Measurements from ENCODE around the gene ALOX12. TPM values are rescaled to one million over a fixed set of nuclear protein-coding genes. Genes with fewer than 3 reads are reported as not detected.
"Not testable (repeated sequence)": the region's sequence is repeated elsewhere in the genome, so short reads cannot be mapped to it uniquely, and the experiment has no call there.

The ALOX12 gene
- total RNA-seq, 3 donors from 2014 or later, result 0.25 to 0.26 TPM; not detected in 1

DNA sequence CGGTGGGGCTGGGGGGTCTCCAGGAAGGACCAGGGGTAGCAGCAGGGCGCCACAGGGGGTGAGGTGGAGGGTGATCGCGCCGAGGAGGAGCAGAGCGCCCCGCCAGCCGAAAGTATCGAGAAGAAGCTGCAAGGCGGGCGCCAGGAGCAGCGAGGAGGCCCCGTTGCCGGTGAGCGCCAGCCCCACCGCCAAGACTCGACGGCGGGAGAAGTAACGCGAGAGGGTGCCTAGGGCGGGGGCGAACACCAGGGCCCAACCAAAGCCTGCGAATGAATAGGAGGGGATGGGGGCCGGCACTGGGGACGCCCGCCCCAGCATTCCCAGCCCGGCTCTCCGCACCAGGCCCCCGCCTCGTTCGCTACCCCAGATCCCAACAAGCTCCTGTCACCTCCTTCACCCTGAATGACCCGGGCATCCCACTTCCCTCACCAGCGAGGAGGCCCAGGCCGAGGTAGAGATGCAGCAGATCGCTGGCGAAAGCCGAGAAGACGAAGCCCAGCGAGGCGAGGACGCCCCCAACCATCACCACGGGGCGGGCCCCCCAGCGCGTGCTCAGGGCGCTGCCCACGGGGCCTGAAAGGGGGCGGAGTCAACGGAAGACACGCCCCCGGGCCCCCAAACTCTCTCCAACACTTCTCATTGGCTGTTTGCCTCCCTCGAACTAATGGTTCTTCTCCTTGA, 46.8 kb downstream of the ALOX12 start:
- DNase-seq (peak in 2 of 3 donors; percentile 50 to 62), ATAC-seq (no peak)
- no peaks in the 10 kb centered on the region for H3K36me3 ChIP-seq (ENCODE audit: low read depth)
- peaks cover 37% of the 10 kb centered on the region for H3K4me1 ChIP-seq (ENCODE audit: low read depth)
- intact Hi-C loops (cut with DNase I, micrococcal nuclease), result no loop called here
- H3K4me3 ChIP-seq, result no peak overlapping the region
- TF ChIP-seq, protein P1, sequence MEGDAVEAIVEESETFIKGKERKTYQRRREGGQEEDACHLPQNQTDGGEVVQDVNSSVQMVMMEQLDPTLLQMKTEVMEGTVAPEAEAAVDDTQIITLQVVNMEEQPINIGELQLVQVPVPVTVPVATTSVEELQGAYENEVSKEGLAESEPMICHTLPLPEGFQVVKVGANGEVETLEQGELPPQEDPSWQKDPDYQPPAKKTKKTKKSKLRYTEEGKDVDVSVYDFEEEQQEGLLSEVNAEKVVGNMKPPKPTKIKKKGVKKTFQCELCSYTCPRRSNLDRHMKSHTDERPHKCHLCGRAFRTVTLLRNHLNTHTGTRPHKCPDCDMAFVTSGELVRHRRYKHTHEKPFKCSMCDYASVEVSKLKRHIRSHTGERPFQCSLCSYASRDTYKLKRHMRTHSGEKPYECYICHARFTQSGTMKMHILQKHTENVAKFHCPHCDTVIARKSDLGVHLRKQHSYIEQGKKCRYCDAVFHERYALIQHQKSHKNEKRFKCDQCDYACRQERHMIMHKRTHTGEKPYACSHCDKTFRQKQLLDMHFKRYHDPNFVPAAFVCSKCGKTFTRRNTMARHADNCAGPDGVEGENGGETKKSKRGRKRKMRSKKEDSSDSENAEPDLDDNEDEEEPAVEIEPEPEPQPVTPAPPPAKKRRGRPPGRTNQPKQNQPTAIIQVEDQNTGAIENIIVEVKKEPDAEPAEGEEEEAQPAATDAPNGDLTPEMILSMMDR (IDR thresholded peaks at IDR 0.05), result no peak
- no peaks in the 10 kb centered on the region for H3K9me3 ChIP-seq

DNA sequence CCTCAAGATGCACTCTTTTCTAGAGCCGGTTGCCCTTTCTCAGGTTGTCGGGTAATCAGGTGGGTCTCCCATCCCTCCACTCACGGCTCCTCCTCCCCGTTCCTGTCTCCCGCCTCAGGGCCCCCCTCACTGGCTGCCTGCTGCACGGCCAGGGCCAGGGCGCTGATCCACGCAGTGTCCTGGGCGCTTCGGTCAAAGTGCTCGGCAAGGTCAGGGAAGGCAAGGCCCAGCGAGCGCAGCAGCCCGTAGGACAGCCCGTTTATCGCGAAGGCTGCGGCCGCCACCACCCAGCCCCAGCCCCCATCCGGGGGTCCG, 47.3 kb downstream of the ALOX12 start:
- DNase-seq (no peak), ATAC-seq (peak; percentile 19)
- H3K36me3 ChIP-seq (ENCODE audit: low read depth), result no peaks in the 10 kb centered on the region
- H3K4me1 ChIP-seq (ENCODE audit: low read depth), result peaks cover 37% of the 10 kb centered on the region
- TF ChIP-seq, protein P1 (IDR thresholded peaks at IDR 0.05), result no peak
- H3K9me3 ChIP-seq, result no peaks in the 10 kb centered on the region
- H3K4me3 ChIP-seq, result no peak overlapping the region
- intact Hi-C loops (cut with DNase I, micrococcal nuclease), result no loop called here

DNA sequence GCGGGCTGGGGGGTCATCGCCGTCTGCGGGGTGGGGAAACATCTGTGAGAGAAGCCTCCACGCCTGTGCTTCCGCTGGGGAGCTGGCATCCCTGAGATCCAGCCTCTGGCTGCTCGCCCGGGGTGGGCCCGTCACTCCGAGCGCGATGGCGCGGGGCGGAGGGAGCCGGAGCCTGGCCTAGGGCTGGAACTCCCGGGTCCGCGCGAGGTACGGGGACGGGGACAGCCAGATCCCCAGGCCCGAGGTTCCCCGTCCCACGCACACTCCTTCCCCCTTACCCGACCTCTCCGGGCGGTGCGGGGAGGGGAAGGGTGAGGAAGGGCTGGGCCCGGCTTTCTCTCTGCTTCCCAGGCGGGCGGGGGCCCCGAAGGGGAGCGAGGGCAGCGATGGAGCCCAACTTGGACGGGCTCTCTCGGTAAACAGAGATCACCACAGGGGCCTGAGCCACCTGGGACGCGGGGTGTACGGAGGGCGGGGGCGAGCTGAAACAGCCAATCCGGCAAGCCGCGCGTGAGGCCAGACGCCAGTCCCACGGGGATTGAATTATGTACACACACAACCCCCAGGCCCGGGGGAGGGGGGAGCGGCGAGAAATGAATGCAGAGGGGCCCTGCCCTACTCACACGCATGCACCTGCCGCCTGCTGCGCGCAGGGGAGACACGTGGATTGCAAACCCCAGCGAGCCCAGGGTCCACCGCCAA, 47.8 kb downstream of the ALOX12 start, which contains the start of gene SLC16A11:
TSS of gene SLC16A11 (minus strand) at position 596 of the 702 bp plus-strand sequence. CDS start at position 17, 579 bp downstream.
- ATAC-seq (peak; percentile 17), DNase-seq (peak; percentile 43 to 71 (median 69))
- peaks cover 37% of the 10 kb centered on the region for H3K4me1 ChIP-seq (ENCODE audit: low read depth)
- intact Hi-C loops (cut with DNase I, micrococcal nuclease), result no loop called here
- no peaks in the 10 kb centered on the region for H3K9me3 ChIP-seq
- H3K4me3 ChIP-seq, result no peak within 1 kb of the TSS
- no peaks in the 10 kb centered on the region for H3K36me3 ChIP-seq (ENCODE audit: low read depth)
- TF ChIP-seq, protein P1 (IDR thresholded peaks at IDR 0.05), result no peak

DNA sequence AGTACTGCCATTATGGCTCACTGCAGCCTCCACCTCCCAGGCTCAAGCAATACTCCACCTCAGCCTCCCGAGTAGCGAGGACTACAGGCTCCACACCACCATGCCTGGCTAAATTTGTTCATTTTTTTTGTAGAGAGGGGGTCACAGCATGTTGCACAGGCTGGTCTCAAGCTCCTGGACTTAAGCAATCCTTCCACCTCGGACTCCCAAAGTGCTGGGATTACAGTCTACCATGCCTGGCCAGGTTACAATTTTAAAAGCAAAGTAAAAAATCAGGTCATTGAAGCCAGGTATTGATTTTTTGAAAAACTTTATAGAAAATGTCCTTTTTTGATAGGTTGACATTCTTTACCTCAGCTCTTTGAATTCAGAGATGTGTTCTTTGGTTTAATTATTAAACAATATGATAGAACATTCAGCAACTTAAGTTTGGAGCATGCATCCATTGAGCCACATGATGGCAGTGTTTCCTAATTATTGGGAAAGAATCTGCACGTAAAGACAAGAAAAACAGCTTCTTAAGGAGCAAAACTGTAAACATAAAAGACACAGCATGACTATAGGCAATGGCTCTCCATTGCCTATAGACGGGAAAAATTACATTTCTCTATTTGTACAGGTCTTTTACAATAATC, 49.8 kb downstream of the ALOX12 start:
- Histone ChIP-seq H3K9me3 (no peaks in the 10 kb centered on the region), H3K36me3 (ENCODE audit: low read depth) (no peaks in the 10 kb centered on the region), H3K4me3 (no peak overlapping the region), H3K4me1 (ENCODE audit: low read depth) (peaks cover 37% of the 10 kb centered on the region)
- intact Hi-C loops (cut with DNase I, micrococcal nuclease), result no loop called here
- TF ChIP-seq, protein P1 (IDR thresholded peaks at IDR 0.05), result peak; percentile 73
- DNase-seq (peak in 1 of 3 donors; percentile 79), ATAC-seq (peak; percentile 70)

DNA sequence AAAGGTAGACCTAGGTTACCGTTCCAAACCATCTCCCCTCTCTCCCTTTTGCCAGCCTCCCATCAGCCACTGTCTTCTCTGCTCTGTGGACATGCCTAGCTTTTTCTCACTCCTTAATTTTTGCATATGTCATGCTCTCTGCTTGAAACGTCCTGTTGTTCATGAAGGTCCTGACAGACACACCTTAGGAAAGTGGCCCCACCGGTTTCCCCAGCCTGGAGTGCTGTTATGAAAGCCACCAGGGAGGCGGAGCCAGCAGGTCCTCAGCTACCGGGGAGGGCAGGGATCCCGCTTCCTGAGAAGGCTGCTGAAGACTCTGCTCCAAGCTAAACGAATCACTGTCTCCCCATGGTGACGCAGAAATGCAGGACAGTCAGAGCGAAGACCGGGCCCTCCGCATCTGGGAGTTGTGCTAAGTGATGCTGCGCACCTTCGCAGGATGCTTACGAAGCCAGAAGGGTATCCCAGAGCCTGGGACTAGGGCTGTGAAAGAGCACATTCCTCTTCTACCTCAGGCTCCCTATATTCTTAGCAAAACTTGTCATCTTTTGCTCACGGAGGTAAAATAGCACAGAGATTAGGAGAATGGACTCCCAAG, 50.4 kb downstream of the ALOX12 start:
- TF ChIP-seq, protein P1 (IDR thresholded peaks at IDR 0.05), result no peak
- Histone ChIP-seq H3K9me3 (no peaks in the 10 kb centered on the region), H3K36me3 (ENCODE audit: low read depth) (no peaks in the 10 kb centered on the region), H3K4me3 (no peak overlapping the region), H3K4me1 (ENCODE audit: low read depth) (peaks cover 37% of the 10 kb centered on the region)
- intact Hi-C loops (cut with DNase I, micrococcal nuclease), result no loop called here
- ATAC-seq (peak; percentile 87), DNase-seq (peak; percentile 91 to 97 (median 93))

DNA sequence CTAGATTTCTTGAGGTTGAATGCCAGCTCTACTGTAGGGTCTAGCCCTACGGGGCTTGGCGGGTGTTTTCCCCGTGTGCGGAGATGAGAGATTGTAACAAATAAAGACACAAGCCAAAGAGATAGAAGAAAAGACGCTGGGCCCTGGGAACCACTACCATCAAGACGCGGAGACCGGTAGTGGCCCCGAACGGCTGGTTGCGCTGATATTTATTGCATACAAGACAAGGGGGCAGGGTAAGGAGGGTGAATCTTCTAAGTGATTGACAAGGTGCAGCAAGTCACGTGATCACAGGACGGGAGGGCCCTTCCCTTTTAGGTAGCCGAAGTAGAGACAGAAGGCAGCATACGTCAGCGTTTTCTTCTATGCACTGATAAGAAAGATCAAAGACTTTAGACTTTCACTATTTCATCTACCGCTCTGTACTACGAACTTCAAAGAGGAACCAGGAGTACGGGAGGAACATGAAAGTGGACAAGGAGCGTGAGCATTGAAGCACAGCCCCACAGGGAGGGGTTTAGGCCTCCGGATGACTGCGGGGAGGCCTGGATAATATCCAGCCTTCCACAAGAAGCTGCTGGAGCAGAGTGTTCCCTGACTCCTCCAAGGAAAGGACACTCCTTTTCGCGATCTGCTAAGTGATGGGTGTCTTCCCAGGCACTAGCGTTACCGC, 51.0 kb downstream of the ALOX12 start:
- H3K9me3 ChIP-seq; intact Hi-C loops (cut with DNase I, micrococcal nuclease); H3K4me3 ChIP-seq; H3K36me3 ChIP-seq (ENCODE audit: low read depth): not testable (repeated sequence)
- ATAC-seq (peak; percentile 22), DNase-seq (peak; percentile 56 to 77 (median 74))
- H3K4me1 ChIP-seq (ENCODE audit: low read depth), result peaks cover 37% of the 10 kb centered on the region

Data from mucosa of descending colon (tissue), 3 donors.